A549 (cell line): ENCODE measurements around the gene SLC16A5. TPM values are rescaled to one million over a fixed set of nuclear protein-coding genes. Genes with fewer than 3 reads are reported as not detected.
A peak's percentile ranks its signal among the peaks of the same experiment; 100 is the strongest.

Experiments
- ATAC-seq, 2 experiments: fragments of 200-7000 bp in 1 of 2; fragments of >200 bp in 1 of 2; cut with Nextera tagmentation in 1 of 2; cut with Tn5 transposase in 1 of 2; 3 replicates each; pipeline versions ENCODE4 v1.8.0 to v1.9.1; 2018 to 2020; ENCODE audit warnings: mild to moderate bottlenecking in 1 of 2, moderate library complexity in 1 of 2
- CTCF ChIA-PET: fragments of 300-600 bp; sonication (Branson Sonifier 250); formaldehyde crosslinking; extraction: SDS; loops from one replicate; lab custom pipeline; 2021; ENCODE audit warnings: antibody characterized with exemption, inconsistent platforms; lab: Yijun Ruan, JAX
- POLR2A ChIA-PET: fragments of 350-600 bp; formaldehyde crosslinking; extraction: SDS; loops from one replicate; lab custom pipeline; 2021; ENCODE audit warnings: antibody characterized with exemption, inconsistent platforms; lab: Yijun Ruan, JAX
- DNase-seq, 2 experiments: peaks; one replicate each; pipeline versions ENCODE4 v3.0.0 to v3.0.0-alpha.2; 2011 to 2016; ENCODE audit warnings: low read depth in 1 of 2, low spot score in 1 of 2
- FAIRE-seq: peaks from 2 replicates; lab custom pipeline; 2011; peaks lifted over from hg19 to GRCh38; lab: Jason Lieb, UNC
- H3K27ac ChIP-seq, 2 experiments: fragments of >200 bp; sonication (Bioruptor Twin); formaldehyde crosslinking; 3 replicates each; pipeline ENCODE4 v1.5.1; 2016 to 2017
- H3K4me1 ChIP-seq: fragments of >200 bp; sonication (Bioruptor Twin); formaldehyde crosslinking; 3 replicates; pipeline ENCODE4 v1.6.1; 2016
- H3K4me2 ChIP-seq: fragments of >200 bp; sonication (Bioruptor Twin); formaldehyde crosslinking; 3 replicates; pipeline ENCODE4 v1.6.1; 2016
- H3K4me3 ChIP-seq: fragments of >200 bp; sonication (Bioruptor Twin); formaldehyde crosslinking; 3 replicates; pipeline ENCODE4 v1.5.1; 2016
- H3K9me3 ChIP-seq: fragments of >200 bp; sonication (Bioruptor Twin); formaldehyde crosslinking; 3 replicates; pipeline ENCODE4 v1.6.1; 2016
- BHLHE40 ChIP-seq: IDR thresholded peaks from 2 replicates; pipeline ENCODE4 v1.6.1; 2012; ENCODE audit warnings: low read depth, low read length, inconsistent platforms
- CBX2 ChIP-seq: fragments of 200-600 bp; sonication (generic); IDR thresholded peaks from 2 replicates; pipeline ENCODE4 v1.6.1; 2016; ENCODE audit warnings: low read depth, mild to moderate bottlenecking, borderline replicate concordance
- CEBPB ChIP-seq, 2 experiments: fragments of >200 bp in 1 of 2; sonication (Bioruptor Twin) in 1 of 2; formaldehyde crosslinking in 1 of 2; IDR thresholded peaks; 2 replicates each; pipeline ENCODE4 v1.6.1; 2012 to 2016
- EHF ChIP-seq: fragments of 250-450 bp; sonication (Bioruptor Pico); IDR thresholded peaks from 2 replicates; pipeline ENCODE4 v1.5.0; 2020; ENCODE audit warnings: mild to moderate bottlenecking
- EHMT2 ChIP-seq: fragments of 200-600 bp; sonication (generic); IDR thresholded peaks from 2 replicates; pipeline ENCODE4 v1.6.1; 2016; ENCODE audit warnings: antibody characterized with exemption, low read depth, mild to moderate bottlenecking, moderate library complexity
- HOXB5 ChIP-seq: fragments of 250-450 bp; sonication (Bioruptor Pico); IDR thresholded peaks from 2 replicates; pipeline ENCODE4 v1.5.0; 2020; ENCODE audit warnings: mild to moderate bottlenecking, moderate library complexity
- JUNB ChIP-seq: fragments of >200 bp; sonication (Bioruptor Twin); formaldehyde crosslinking; IDR thresholded peaks from 2 replicates; pipeline ENCODE4 v1.6.1; 2016
- MAFK ChIP-seq: fragments of 450-650 bp; IDR thresholded peaks from 2 replicates; pipeline ENCODE4 v1.6.1; 2014; ENCODE audit not compliant: partially characterized antibody
- POLR2AphosphoS2 ChIP-seq: conservative IDR thresholded peaks from 2 replicates; pipeline ENCODE4 v1.6.1; 2012; ENCODE audit warnings: low read length, improper control_type of control experiment, inconsistent platforms
- RAD21 ChIP-seq, 2 experiments: fragments of >200 bp in 1 of 2; sonication (Bioruptor Twin) in 1 of 2; formaldehyde crosslinking in 1 of 2; IDR thresholded peaks in 1 of 2; conservative IDR thresholded peaks in 1 of 2; 2 replicates in 1 of 2; 3 replicates in 1 of 2; pipeline ENCODE4 v1.6.1; 2012 to 2018; ENCODE audit warnings: inconsistent platforms in 1 of 2
- SMC3 ChIP-seq: fragments of >200 bp; sonication (Bioruptor Twin); formaldehyde crosslinking; IDR thresholded peaks from 3 replicates; pipeline ENCODE4 v1.6.1; 2018; ENCODE audit warnings: inconsistent platforms
- SREBF2 ChIP-seq: fragments of 450-650 bp; IDR thresholded peaks from 2 replicates; pipeline ENCODE4 v1.6.1; 2014; ENCODE audit warnings: mild to moderate bottlenecking, moderate library complexity
- ZNF302 ChIP-seq: fragments of 250-450 bp; sonication (Bioruptor Pico); IDR thresholded peaks from 2 replicates; pipeline ENCODE4 v1.9.0; 2021; ENCODE audit warnings: inconsistent platforms, mild to moderate bottlenecking, moderate library complexity
- ZSCAN20 ChIP-seq: fragments of 250-450 bp; sonication (Bioruptor Pico); IDR thresholded peaks from 2 replicates; pipeline ENCODE4 v1.8.0; 2022; ENCODE audit warnings: mild to moderate bottlenecking, moderate library complexity
- WGBS: methylation state at CpG from one replicate; pipeline ENCODE4 v1.1.6; 2017; ENCODE audit errors: missing lambda C conversion rate; 5-methylcytosine and 5-hydroxymethylcytosine counted together
- polyA plus RNA-seq, 4 experiments: library from polyadenylated mRNA; depleted of rRNA in 3 of 4; stranded (reverse); fragments of >200 nt; fragmentation: RNase III in 1 of 4; extraction: RNeasy Plus Mini Kit Qiagen cat#74134 plus additional on column Dnase treatment in 1 of 4; gene quantifications; 2 replicates in 3 of 4; 3 replicates in 1 of 4; pipeline ENCODE4 v1.2.3, GENCODE V29; 2011 to 2017
- TF ChIP-seq, protein P1 (sequence below): IDR thresholded peaks from 2 replicates; pipeline ENCODE4 v1.6.1; 2012
- TF ChIP-seq, protein P2 (sequence below): fragments of >200 bp; sonication (Bioruptor Twin); formaldehyde crosslinking; IDR thresholded peaks from 2 replicates; pipeline ENCODE4 v1.6.1; 2016
- TF ChIP-seq, protein P3 (sequence below): IDR thresholded peaks from 2 replicates; pipeline ENCODE4 v1.6.1; 2012
- TF ChIP-seq, protein P4 (sequence below): fragments of >200 bp; sonication (Bioruptor Twin); formaldehyde crosslinking; IDR thresholded peaks from 3 replicates; pipeline ENCODE4 v1.5.1; 2016
- TF ChIP-seq, protein P5 (sequence below): fragments of 150-350 bp; IDR thresholded peaks from 2 replicates; pipeline ENCODE4 v1.6.1; 2014; ENCODE audit warnings: low read depth, mild to moderate bottlenecking, low read length

The SLC16A5 gene
- polyA plus RNA-seq, 2 of the 4 experiments (the other 2 are of a cell fraction) = 19.0 to 27.2 TPM

DNA sequence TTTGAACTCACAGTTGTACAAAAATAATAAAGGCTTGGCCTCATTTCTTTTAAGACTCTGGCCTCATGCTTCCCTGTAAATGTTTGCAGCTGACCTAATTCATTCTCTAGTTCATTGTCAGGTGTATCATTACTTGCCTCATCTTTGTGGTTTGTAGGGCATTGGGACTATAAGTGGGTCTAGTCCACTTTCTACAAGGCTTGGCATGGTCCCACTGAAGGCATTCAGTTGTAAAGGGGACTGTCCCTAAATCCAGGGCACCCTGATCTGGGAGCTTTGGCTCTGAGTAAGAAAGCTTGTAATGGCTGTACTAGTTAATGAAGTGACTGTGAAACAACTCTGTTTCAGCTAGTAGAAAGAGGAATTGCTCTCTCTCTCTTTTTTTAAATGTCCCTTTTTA, 38.0 kb upstream of the SLC16A5 start:
- POLR2A ChIA-PET = interaction anchor here (1.0 kb wide), 1 partner anchor 37 kb away, joined by 4 read pairs; the partner anchor contains the start of gene MRPL58
- Histone ChIP-seq H3K4me1 (peaks cover 16% of the 10 kb centered on the region), H3K4me2 (no peak overlapping the region), H3K4me3 (no peak overlapping the region), H3K9me3 (no peaks in the 10 kb centered on the region), H3K27ac (no peak overlapping the region)
- TF ChIP-seq POLR2AphosphoS2 = no peak
- no peak for TF ChIP-seq CEBPB (IDR thresholded peaks at IDR 0.05)
- TF ChIP-seq, protein P1, sequence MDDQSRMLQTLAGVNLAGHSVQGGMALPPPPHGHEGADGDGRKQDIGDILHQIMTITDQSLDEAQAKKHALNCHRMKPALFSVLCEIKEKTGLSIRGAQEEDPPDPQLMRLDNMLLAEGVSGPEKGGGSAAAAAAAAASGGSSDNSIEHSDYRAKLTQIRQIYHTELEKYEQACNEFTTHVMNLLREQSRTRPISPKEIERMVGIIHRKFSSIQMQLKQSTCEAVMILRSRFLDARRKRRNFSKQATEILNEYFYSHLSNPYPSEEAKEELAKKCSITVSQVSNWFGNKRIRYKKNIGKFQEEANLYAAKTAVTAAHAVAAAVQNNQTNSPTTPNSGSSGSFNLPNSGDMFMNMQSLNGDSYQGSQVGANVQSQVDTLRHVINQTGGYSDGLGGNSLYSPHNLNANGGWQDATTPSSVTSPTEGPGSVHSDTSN = no peak
- TF ChIP-seq JUNB = no peak
- no peak for TF ChIP-seq BHLHE40
- no peak for TF ChIP-seq EHMT2
- no peak for TF ChIP-seq EHF
- FAIRE-seq = no peak
- DNase-seq = no peak
- ATAC-seq = no peak
- CTCF ChIA-PET = interaction anchor here (0.6 to 81.8 kb wide), 10 partner anchors 10 to 416 kb away, joined by 3 to 3429 read pairs (median 6); partner anchors contain the start of genes ARMC7, MRPL58 and NT5C

DNA sequence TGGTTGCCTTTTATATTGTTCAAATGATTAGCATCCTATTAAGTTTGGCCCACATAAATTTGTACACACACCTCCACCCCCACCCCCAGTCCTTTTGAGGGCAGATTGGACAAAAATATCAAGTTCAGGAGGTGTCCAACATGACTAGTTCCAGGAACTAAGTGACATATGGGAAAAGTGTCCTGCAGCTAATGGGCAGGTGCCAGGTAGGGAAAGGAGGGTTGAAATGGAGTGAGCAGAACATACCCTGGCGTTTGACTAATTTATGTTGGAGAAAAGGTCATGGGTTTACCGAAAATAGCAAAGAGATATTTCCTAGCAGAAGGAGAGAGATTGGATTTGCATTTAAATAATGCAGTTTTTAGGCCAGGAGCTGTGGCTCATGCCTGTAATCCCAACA, 35.8 kb upstream of the SLC16A5 start:
- no peak for FAIRE-seq
- POLR2A ChIA-PET = interaction anchor here (0.7 kb wide), 1 partner anchor 20 kb away, joined by 3 read pairs; no protein-coding TSS in a partner anchor

DNA sequence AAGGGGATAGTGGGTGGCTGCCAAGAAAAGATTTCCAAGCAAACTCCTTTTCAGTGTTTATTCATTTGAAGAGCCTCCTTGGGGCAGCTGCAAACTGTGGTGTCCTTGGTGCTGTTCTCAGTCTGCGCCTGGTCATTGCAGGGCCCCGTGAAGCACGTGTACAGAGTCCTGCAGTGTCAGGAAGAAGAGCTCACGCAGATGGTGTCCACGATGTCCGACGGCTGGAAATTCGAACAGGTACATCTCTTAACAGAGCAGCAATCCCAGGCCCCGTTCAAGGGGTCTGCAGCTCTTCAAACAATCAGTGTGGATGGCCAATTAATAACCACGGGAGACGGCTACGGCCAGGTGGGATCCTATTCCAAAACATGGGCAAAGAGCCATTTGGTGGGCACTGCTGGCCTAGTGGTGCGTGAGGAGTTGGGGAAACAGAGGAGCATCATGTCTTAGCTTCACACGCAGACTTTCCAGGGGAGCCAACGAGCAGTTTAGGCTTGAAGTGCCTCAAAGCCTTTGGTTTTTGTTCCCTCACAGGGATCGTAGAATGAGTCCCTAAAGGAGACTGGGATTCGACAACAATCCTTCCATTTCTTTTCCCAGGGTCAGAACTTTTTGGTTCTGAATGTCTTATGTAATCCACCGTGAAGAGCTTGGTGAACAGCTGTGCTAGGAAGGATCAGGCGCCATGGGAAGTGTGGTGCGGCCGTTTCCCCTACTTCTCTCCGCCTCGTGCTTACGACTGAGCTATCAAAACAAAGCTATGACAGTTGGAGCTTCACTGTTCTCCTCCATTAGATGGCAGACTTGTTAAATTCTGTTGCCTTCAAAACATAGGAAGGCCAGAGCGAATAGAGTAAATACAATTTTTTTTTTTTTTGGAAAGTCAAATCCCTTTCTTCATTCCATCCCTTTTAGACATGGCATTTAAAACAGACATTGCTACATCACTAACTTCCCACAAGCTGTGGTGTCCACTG, 28.1 kb upstream of the SLC16A5 start:
- DNase-seq (peak in 1 of 2 experiments; percentile 70), ATAC-seq (peak; percentile 77 to 85)
- WGBS = 72% methylated on average over 25 of the region's 25 CpGs
- H3K4me3 ChIP-seq = no peak overlapping the region
- POLR2A ChIA-PET = interaction anchor here (0.5 to 1.6 kb wide), 11 partner anchors 10 to 202 kb away, joined by 3 to 7 read pairs (median 4); partner anchors contain the start of genes ARMC7, GGA3, JPT1 and KCTD2
- H3K9me3 ChIP-seq = no peaks in the 10 kb centered on the region
- H3K27ac ChIP-seq = no peak overlapping the region
- H3K4me2 ChIP-seq = no peak overlapping the region
- TF ChIP-seq ZSCAN20 = no peak
- TF ChIP-seq CBX2 = no peak
- TF ChIP-seq, protein P2, sequence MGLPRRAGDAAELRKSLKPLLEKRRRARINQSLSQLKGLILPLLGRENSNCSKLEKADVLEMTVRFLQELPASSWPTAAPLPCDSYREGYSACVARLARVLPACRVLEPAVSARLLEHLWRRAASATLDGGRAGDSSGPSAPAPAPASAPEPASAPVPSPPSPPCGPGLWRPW = no peak
- TF ChIP-seq, protein P3, sequence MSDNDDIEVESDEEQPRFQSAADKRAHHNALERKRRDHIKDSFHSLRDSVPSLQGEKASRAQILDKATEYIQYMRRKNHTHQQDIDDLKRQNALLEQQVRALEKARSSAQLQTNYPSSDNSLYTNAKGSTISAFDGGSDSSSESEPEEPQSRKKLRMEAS = peak; percentile 46; the same call in 1 of the 2 replicates
- TF ChIP-seq, protein P4, sequence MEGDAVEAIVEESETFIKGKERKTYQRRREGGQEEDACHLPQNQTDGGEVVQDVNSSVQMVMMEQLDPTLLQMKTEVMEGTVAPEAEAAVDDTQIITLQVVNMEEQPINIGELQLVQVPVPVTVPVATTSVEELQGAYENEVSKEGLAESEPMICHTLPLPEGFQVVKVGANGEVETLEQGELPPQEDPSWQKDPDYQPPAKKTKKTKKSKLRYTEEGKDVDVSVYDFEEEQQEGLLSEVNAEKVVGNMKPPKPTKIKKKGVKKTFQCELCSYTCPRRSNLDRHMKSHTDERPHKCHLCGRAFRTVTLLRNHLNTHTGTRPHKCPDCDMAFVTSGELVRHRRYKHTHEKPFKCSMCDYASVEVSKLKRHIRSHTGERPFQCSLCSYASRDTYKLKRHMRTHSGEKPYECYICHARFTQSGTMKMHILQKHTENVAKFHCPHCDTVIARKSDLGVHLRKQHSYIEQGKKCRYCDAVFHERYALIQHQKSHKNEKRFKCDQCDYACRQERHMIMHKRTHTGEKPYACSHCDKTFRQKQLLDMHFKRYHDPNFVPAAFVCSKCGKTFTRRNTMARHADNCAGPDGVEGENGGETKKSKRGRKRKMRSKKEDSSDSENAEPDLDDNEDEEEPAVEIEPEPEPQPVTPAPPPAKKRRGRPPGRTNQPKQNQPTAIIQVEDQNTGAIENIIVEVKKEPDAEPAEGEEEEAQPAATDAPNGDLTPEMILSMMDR = peak; percentile 62
- TF ChIP-seq, protein P5, sequence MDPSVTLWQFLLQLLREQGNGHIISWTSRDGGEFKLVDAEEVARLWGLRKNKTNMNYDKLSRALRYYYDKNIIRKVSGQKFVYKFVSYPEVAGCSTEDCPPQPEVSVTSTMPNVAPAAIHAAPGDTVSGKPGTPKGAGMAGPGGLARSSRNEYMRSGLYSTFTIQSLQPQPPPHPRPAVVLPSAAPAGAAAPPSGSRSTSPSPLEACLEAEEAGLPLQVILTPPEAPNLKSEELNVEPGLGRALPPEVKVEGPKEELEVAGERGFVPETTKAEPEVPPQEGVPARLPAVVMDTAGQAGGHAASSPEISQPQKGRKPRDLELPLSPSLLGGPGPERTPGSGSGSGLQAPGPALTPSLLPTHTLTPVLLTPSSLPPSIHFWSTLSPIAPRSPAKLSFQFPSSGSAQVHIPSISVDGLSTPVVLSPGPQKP = no peak
- TF ChIP-seq ZNF302 (CRISPR knock-in tag) = no peak
- TF ChIP-seq SREBF2 = no peak
- TF ChIP-seq MAFK = no peak
- TF ChIP-seq HOXB5 = no peak
- peak; percentile 62 to 71 for TF ChIP-seq RAD21 (conservative IDR thresholded peaks at IDR 0.05 in 1 of 2, IDR thresholded peaks at IDR 0.05 in 1 of 2)
- peak; percentile 66 for TF ChIP-seq SMC3
- TF ChIP-seq, all 56 proteins: peak for 4
- FAIRE-seq = peak; percentile 98
- H3K4me1 ChIP-seq = no peaks in the 10 kb centered on the region
- CTCF ChIA-PET = interaction anchor here (0.6 to 81.8 kb wide), 37 partner anchors 11 to 1073 kb away, joined by 3 to 3429 read pairs (median 5); partner anchors contain the start of genes ARMC7, HID1, MIF4GD and NT5C

More for the DNA sequence above, 35.8 kb upstream of the SLC16A5 start:
- no peaks in the 10 kb centered on the region for H3K9me3 ChIP-seq
- no peak overlapping the region for H3K4me2 ChIP-seq
- no peak overlapping the region for H3K4me3 ChIP-seq
- CTCF ChIA-PET = interaction anchor here (1.7 to 81.8 kb wide), 3 partner anchors 18 to 150 kb away, joined by 6 to 3429 read pairs (median 7); partner anchors contain the start of genes ARMC7 and NT5C
- 85% methylated on average over 2 of the region's 2 CpGs for WGBS
- H3K27ac ChIP-seq = no peak overlapping the region
- ATAC-seq (no peak), DNase-seq (no peak)
- peaks cover 10% of the 10 kb centered on the region for H3K4me1 ChIP-seq
- no peak for TF ChIP-seq ZNF302 (CRISPR knock-in tag)
